Breast epithelium (tissue), 4 donors: ENCODE measurements around the gene SHISA5. TPM values are rescaled to one million over a fixed set of nuclear protein-coding genes. Genes with fewer than 3 reads are reported as not detected.
A peak's percentile ranks its signal among the peaks of the same experiment; 100 is the strongest.

Experiments used
- DNase-seq, 2 donors: peaks; one replicate each; pipeline ENCODE4 v3.0.0-alpha.2; 2019; ENCODE audit warnings: low spot score in 2 of 2
- H3K27ac ChIP-seq, 2 donors: fragments of 200-600 bp; sonication (generic) in 1 of 2; one replicate each; pipeline ENCODE4 v1.5.1; 2016 to 2019; ENCODE audit warnings: mild to moderate bottlenecking in 1 of 2
- H3K27me3 ChIP-seq, 2 donors: fragments of 200-600 bp; sonication (generic) in 1 of 2; one replicate each; pipeline versions ENCODE4 v1.5.1 to v1.6.0; 2017 to 2019; ENCODE audit warnings: control low read depth in 1 of 2, mild to moderate bottlenecking in 1 of 2
- H3K36me3 ChIP-seq: fragments of 200-600 bp; one replicate; pipeline ENCODE4 v1.5.1; 2019
- H3K4me1 ChIP-seq, 2 donors: fragments of 200-600 bp; sonication (generic); one replicate each; pipeline ENCODE4 v1.5.1; 2016 to 2019; ENCODE audit warnings: control low read depth in 1 of 2
- H3K4me3 ChIP-seq, 3 donors: fragments of 200-600 bp; sonication (generic); 1 replicate in 2 of 3; 2 replicates in 1 of 3; pipeline ENCODE4 v1.5.1; 2016 to 2019; ENCODE audit warnings: mild to moderate bottlenecking in 3 of 3, moderate library complexity in 2 of 3
- H3K9me3 ChIP-seq, 2 donors: fragments of 200-600 bp; sonication (generic) in 1 of 2; one replicate each; pipeline ENCODE4 v1.5.1; 2016 to 2019; ENCODE audit warnings: control low read depth in 1 of 2
- POLR2A ChIP-seq: fragments of 450-650 bp; IDR thresholded peaks from one replicate; pipeline ENCODE4 v1.6.1; 2016; ENCODE audit warnings: antibody characterized with exemption, mild to moderate bottlenecking, moderate library complexity
- POLR2AphosphoS5 ChIP-seq, 3 donors: sonication (generic); formaldehyde crosslinking; IDR thresholded peaks; one replicate each; pipeline ENCODE4 v1.6.1; 2017; ENCODE audit warnings: antibody characterized with exemption in 3 of 3
- intact Hi-C: fragments of 100-400 bp; cut with DNase I; formaldehyde crosslinking; loops from one replicate; pipeline ENCODE4 v1.15.1; 2023; ENCODE audit warnings: low total_unique reads
- total RNA-seq, 3 donors: library from RNA; depleted of rRNA; stranded (reverse); fragments of >200 nt; gene quantifications; one replicate each; pipeline ENCODE4 v1.1.0, GENCODE V29; 2016
- TF ChIP-seq, protein P1 (sequence below), 3 donors: fragments of 450-650 bp; IDR thresholded peaks; one replicate each; pipeline ENCODE4 v1.5.1; 2016 to 2017; ENCODE audit warnings: antibody characterized with exemption in 3 of 3, mild to moderate bottlenecking in 3 of 3, moderate library complexity in 3 of 3

SHISA5 gene
- total RNA-seq, 3 donors from 2014 or later: 65.6 to 90.1 (median 77.0) TPM

- DNase-seq: no peak
- Histone ChIP-seq H3K36me3 (no peaks in the 10 kb centered on the region), H3K4me1 (peaks cover 3 to 29% of the 10 kb centered on the region in 2 donors)
Measured at GRCh38 chr3:48423883-48424695, 79.9 kb downstream of the SHISA5 start.

GRCh38 chr3:48423241-48423882 is 80.6 kb downstream of the SHISA5 start:
- Histone ChIP-seq H3K9me3 (no peaks in the 10 kb centered on the region), H3K4me3 (no peak overlapping the region), H3K27ac (peak overlapping the region in 1 of 2 donors; percentile 0), H3K4me1 (peaks cover 3 to 29% of the 10 kb centered on the region in 2 donors), H3K36me3 (no peaks in the 10 kb centered on the region), H3K27me3 (no peaks in the 10 kb centered on the region)
- intact Hi-C loops: no loop called here
- TF ChIP-seq POLR2AphosphoS5 (IDR thresholded peaks at IDR 0.05) (no peak), POLR2A (no peak)
- TF ChIP-seq, protein P1, sequence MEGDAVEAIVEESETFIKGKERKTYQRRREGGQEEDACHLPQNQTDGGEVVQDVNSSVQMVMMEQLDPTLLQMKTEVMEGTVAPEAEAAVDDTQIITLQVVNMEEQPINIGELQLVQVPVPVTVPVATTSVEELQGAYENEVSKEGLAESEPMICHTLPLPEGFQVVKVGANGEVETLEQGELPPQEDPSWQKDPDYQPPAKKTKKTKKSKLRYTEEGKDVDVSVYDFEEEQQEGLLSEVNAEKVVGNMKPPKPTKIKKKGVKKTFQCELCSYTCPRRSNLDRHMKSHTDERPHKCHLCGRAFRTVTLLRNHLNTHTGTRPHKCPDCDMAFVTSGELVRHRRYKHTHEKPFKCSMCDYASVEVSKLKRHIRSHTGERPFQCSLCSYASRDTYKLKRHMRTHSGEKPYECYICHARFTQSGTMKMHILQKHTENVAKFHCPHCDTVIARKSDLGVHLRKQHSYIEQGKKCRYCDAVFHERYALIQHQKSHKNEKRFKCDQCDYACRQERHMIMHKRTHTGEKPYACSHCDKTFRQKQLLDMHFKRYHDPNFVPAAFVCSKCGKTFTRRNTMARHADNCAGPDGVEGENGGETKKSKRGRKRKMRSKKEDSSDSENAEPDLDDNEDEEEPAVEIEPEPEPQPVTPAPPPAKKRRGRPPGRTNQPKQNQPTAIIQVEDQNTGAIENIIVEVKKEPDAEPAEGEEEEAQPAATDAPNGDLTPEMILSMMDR (IDR thresholded peaks at IDR 0.05): no peak
- DNase-seq: no peak

More at GRCh38 chr3:48423883-48424695, 79.9 kb downstream of the SHISA5 start:
- Histone ChIP-seq H3K27me3 (no peaks in the 10 kb centered on the region), H3K27ac (peak overlapping the region in 1 of 2 donors; percentile 43), H3K9me3 (no peaks in the 10 kb centered on the region), H3K4me3 (no peak overlapping the region)
- no peak for TF ChIP-seq POLR2AphosphoS5 (IDR thresholded peaks at IDR 0.05)
- TF ChIP-seq POLR2A: no peak
- TF ChIP-seq, protein P1 (IDR thresholded peaks at IDR 0.05): no peak
- intact Hi-C loops: no loop called here

DNA sequence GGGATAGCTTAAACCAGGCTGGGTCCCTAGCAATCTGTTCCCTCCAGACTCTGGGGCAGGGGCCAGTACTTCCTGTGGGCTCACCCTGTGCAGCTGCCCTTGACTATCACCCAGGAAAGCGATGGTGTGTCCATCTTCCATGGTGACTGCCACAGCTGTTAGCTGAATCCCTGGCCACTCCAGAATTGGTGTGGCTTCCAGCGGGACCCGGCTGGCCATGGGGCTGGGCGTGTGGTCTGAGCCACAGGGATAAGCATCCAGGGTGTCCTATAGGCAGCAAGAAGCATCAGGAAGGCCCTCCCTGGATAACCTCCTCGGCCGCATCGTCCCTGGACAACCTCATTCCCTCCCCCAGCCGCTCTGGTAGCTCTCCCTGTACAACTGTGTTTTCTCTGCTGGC is 81.3 kb downstream of the SHISA5 start:
- no peak for TF ChIP-seq POLR2AphosphoS5 (IDR thresholded peaks at IDR 0.05)
- TF ChIP-seq POLR2A: no peak
- TF ChIP-seq, protein P1 (IDR thresholded peaks at IDR 0.05): no peak
- H3K9me3 ChIP-seq: no peaks in the 10 kb centered on the region
- intact Hi-C loops: no loop called here
- H3K27me3 ChIP-seq: no peaks in the 10 kb centered on the region
- no peak for DNase-seq
- no peak overlapping the region for H3K4me3 ChIP-seq
- H3K27ac ChIP-seq: peak overlapping the region in 1 of 2 donors; percentile 21
- no peaks in the 10 kb centered on the region for H3K36me3 ChIP-seq
- H3K4me1 ChIP-seq: peaks cover 3 to 29% of the 10 kb centered on the region in 2 donors

DNA sequence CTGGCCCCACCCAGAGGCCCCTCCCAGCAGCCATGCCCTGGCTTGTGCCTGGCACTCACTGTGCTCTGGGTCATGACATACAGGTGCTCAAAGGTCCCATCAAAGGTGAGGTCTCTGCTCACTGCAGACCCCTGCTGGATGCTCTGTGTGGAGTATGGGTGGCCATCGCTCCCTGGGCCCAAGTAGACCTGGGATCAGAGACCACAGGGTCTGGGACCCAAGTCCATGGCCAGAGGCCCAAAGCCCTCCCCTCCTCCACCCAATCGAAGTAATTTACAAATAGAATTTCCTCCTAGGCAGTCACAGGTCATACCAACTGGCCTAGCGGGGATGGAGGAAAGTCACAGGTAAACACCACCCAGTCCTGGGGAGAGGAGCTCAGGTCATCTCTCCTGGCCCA is 81.7 kb downstream of the SHISA5 start:
- Histone ChIP-seq H3K9me3 (no peaks in the 10 kb centered on the region), H3K36me3 (no peaks in the 10 kb centered on the region), H3K27me3 (no peaks in the 10 kb centered on the region), H3K27ac (peak overlapping the region in 1 of 2 donors; percentile 21), H3K4me3 (no peak overlapping the region), H3K4me1 (peaks cover 3 to 29% of the 10 kb centered on the region in 2 donors)
- intact Hi-C loops: no loop called here
- TF ChIP-seq POLR2A: no peak
- TF ChIP-seq, protein P1 (IDR thresholded peaks at IDR 0.05): no peak
- no peak for TF ChIP-seq POLR2AphosphoS5 (IDR thresholded peaks at IDR 0.05)
- DNase-seq: no peak

DNA sequence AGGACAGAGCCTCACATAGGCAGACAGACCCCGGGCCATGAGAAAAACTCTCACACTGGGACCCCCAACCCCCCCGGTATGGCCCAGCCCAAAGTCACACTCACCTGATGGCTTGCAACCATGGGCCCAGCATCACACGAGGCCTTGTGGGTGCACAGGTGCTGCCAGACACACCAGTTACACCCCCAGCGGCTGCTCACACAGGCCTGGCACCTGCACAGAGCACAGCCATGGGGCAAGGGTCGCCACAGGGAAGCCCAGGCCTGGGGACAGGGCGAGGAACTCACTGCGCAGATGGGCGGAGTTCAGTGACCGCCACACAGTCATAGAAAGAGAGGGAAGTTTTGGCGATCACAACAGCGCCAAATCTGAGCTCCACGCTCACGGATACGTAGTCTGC is 83.4 kb downstream of the SHISA5 start:
- Histone ChIP-seq H3K27ac (no peak overlapping the region), H3K36me3 (peaks cover 5% of the 10 kb centered on the region)

More for the DNA sequence above, 83.4 kb downstream of the SHISA5 start:
- TF ChIP-seq POLR2A: no peak
- no peak for TF ChIP-seq POLR2AphosphoS5 (IDR thresholded peaks at IDR 0.05)
- TF ChIP-seq, protein P1 (IDR thresholded peaks at IDR 0.05): no peak
- H3K9me3 ChIP-seq: no peaks in the 10 kb centered on the region
- peaks cover 0 to 16% of the 10 kb centered on the region in 2 donors for H3K4me1 ChIP-seq
- intact Hi-C loops: no loop called here
- DNase-seq: no peak
- no peaks in the 10 kb centered on the region for H3K27me3 ChIP-seq
- no peak overlapping the region for H3K4me3 ChIP-seq
